Type B pancreatic cell (in vitro differentiated cells): ENCODE data around the gene CAMK2A. TPM values are rescaled to one million over a fixed set of nuclear protein-coding genes. Genes with fewer than 3 reads are reported as not detected.
"Not testable (repeated sequence)": the region's sequence is repeated elsewhere in the genome, so short reads cannot be mapped to it uniquely, and the experiment has no call there.

Source experiments
- DNase-seq: peaks from one replicate; pipeline ENCODE4 v3.0.0; 2021; ENCODE audit warnings: mixed read lengths; ENCODE audit not compliant: unreplicated experiment; ENCODE audit errors: extremely low spot score
- H3K27ac Mint-ChIP-seq: 2 replicates; pipeline ENCODE4 v1.8.0; 2021; ENCODE audit warnings: mild to moderate bottlenecking, mixed read lengths
- H3K27me3 Mint-ChIP-seq: 2 replicates; pipeline ENCODE4 v1.8.0; 2021; ENCODE audit warnings: mixed read lengths
- H3K36me3 Mint-ChIP-seq: 2 replicates; pipeline ENCODE4 v1.8.0; 2021; ENCODE audit warnings: mixed read lengths
- H3K4me1 Mint-ChIP-seq: one replicate; pipeline ENCODE4 v1.8.0; 2021; ENCODE audit warnings: mixed read lengths; ENCODE audit not compliant: unreplicated experiment
- H3K4me3 Mint-ChIP-seq: 2 replicates; pipeline ENCODE4 v1.8.0; 2021; ENCODE audit warnings: mild to moderate bottlenecking, mixed read lengths
- H3K9me3 Mint-ChIP-seq: 2 replicates; pipeline ENCODE4 v1.8.0; 2021; ENCODE audit warnings: mixed read lengths
- total RNA-seq: library from RNA; stranded (reverse); gene quantifications from 2 replicates; pipeline ENCODE4 v1.2.1, GENCODE V29; 2021; ENCODE audit warnings: low replicate concordance
- TF ChIP-seq, protein P1 (sequence below): fragments of 200-600 bp; sonication (generic); conservative IDR thresholded peaks from 2 replicates; pipeline ENCODE4 v1.5.0; 2021; ENCODE audit warnings: antibody characterized with exemption, mild to moderate bottlenecking

CAMK2A gene
- total RNA-seq, 1 donor from 2014 or later, result 3.7 TPM

DNA sequence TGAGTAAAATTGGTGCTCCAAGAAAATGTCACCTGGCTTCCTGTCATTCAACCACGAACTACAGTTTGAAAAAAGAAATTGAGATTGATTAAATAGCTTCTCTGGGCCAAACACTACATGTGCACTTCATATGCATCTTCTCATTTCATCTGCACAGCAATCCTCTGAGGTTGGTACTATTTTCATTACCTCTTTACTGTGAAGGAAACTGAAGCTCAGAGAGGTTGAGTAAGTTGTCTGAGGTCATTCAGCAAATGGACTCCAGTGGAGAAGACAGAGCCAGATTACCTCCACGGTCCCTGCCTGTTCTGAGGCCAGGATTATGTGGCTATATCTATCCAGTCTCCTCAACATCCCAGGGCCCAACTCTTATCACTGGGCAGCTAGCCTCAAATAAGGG is 53.3 kb downstream of the CAMK2A start:
- DNase-seq, result no peak

DNA sequence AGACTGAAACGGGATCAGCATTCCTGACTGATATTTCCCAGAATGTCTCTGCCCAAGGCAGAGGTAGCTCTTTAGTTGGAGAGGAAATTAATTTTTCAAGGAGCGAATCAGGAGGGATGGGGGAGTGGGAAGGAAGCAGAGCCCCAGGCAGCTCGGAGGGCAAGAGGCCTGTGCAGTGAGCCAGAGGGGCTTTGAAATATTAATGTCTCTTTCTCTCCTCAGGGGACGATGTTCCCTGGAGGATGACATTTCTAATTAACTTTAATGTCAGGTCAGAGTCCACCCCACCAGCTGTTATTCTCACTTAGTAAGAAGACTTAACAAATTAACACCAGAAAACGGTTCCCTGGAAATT is 54.1 kb downstream of the CAMK2A start:
- H3K27me3 Mint-ChIP-seq, result no peaks in the 10 kb centered on the region
- H3K4me3 Mint-ChIP-seq, result no peak overlapping the region

More for the DNA sequence above, 53.3 kb downstream of the CAMK2A start:
- no peak overlapping the region for H3K4me3 Mint-ChIP-seq
- no peak overlapping the region for H3K27ac Mint-ChIP-seq
- H3K4me1 Mint-ChIP-seq, result peaks cover 13% of the 10 kb centered on the region
- TF ChIP-seq, protein P1, sequence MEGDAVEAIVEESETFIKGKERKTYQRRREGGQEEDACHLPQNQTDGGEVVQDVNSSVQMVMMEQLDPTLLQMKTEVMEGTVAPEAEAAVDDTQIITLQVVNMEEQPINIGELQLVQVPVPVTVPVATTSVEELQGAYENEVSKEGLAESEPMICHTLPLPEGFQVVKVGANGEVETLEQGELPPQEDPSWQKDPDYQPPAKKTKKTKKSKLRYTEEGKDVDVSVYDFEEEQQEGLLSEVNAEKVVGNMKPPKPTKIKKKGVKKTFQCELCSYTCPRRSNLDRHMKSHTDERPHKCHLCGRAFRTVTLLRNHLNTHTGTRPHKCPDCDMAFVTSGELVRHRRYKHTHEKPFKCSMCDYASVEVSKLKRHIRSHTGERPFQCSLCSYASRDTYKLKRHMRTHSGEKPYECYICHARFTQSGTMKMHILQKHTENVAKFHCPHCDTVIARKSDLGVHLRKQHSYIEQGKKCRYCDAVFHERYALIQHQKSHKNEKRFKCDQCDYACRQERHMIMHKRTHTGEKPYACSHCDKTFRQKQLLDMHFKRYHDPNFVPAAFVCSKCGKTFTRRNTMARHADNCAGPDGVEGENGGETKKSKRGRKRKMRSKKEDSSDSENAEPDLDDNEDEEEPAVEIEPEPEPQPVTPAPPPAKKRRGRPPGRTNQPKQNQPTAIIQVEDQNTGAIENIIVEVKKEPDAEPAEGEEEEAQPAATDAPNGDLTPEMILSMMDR, result no peak
- H3K27me3 Mint-ChIP-seq, result no peaks in the 10 kb centered on the region
- H3K36me3 Mint-ChIP-seq, result no peaks in the 10 kb centered on the region
- no peaks in the 10 kb centered on the region for H3K9me3 Mint-ChIP-seq

DNA sequence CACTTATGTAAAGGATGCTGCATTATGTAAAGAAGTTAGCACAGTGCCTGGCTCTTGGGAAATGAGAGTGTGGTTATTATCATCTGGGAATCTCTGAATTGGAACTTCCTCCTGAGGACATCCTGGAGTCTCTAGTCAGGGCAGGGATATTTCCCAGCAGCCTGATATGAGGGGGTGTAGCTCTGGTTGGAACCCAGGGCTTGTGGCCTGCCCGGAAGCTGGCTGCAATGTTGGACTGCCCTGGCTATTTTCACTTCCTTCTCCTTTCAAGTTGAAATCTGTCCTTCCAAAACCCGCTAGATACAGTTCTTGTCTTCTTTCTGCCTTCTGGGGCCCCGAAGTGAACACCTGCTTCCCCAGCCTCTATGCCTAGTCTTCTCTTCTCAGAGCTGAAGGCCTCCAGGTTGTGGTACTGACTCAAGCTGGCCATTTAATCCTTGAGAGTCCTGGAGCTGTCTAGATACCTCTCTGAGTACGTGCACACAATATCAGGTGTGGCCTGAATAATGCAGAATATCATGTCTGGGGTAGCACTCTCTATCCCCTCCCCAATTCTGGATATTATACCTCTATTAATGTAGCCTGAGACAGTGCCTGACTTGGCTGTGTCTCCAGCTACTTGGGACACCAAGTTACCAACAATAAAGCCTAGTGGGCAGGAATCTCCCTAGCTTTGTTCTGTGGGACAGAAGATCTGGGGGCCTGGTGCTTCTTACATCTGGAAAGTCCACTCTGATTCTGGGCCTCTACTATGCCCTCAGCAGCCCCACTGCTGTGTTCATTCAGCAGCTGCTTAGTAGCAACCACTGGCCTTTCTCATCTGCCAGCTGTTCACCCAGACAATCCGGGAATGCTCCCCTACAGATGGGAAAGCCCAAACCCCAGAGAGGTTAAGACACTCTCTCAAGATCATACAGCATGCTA is 54.7 kb downstream of the CAMK2A start:
- no peak overlapping the region for H3K27ac Mint-ChIP-seq
- no peaks in the 10 kb centered on the region for H3K9me3 Mint-ChIP-seq
- TF ChIP-seq, protein P1, result no peak
- no peaks in the 10 kb centered on the region for H3K36me3 Mint-ChIP-seq
- H3K27me3 Mint-ChIP-seq, result no peaks in the 10 kb centered on the region
- peaks cover 13% of the 10 kb centered on the region for H3K4me1 Mint-ChIP-seq
- H3K4me3 Mint-ChIP-seq, result no peak overlapping the region
- no peak for DNase-seq

More for the DNA sequence above, 54.1 kb downstream of the CAMK2A start:
- no peaks in the 10 kb centered on the region for H3K9me3 Mint-ChIP-seq
- H3K36me3 Mint-ChIP-seq, result no peaks in the 10 kb centered on the region
- H3K27ac Mint-ChIP-seq, result no peak overlapping the region
- no peak for DNase-seq
- TF ChIP-seq, protein P1, result no peak
- H3K4me1 Mint-ChIP-seq, result peaks cover 13% of the 10 kb centered on the region

DNA sequence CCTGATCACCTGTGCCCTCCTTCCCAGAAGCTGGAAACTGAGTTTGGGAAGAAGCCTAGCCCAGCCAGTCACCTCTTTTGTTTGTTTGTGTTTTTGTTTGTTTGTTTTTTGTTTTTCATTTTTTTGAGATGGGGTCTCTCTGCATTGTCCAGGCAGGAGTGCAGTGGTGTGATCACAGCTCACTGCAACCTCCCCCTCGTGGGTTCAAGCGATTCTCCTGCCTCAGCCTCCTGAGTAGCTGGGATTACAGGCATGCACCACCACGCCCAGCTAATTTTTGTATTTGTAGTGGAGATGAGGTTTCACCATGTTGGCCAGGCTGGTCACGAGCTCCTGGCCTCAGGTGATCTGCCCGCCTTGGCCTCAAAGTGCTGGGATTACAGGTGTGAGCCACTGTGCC is 55.9 kb downstream of the CAMK2A start:
- not testable (repeated sequence) for H3K27ac Mint-ChIP-seq, H3K4me3 Mint-ChIP-seq, H3K36me3 Mint-ChIP-seq, H3K9me3 Mint-ChIP-seq, H3K27me3 Mint-ChIP-seq, DNase-seq
- peaks cover 13% of the 10 kb centered on the region for H3K4me1 Mint-ChIP-seq

DNA sequence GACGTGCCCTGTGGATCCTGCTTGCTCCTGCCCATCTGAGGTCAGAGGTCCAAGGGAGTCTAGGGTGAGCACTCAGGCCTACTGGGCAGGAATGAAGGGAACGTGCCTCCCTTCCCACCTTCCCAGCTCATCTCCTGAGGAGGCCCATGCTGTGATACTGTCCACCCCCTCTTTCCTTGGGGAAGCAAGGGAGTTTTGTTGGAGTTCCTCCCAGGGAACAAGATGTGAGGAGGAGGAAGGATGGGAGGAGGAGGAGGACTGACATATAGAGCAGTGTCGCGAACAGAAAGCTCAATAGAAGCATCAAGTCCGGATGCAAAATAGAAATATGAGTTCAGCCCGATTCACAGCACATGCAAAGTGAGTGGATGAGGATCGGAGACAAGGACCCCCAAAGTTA is 58.7 kb downstream of the CAMK2A start:
- Mint-ChIP-seq H3K4me1 (peaks cover 13% of the 10 kb centered on the region), H3K27ac (no peak overlapping the region), H3K4me3 (no peak overlapping the region), H3K36me3 (no peaks in the 10 kb centered on the region), H3K27me3 (no peaks in the 10 kb centered on the region), H3K9me3 (no peaks in the 10 kb centered on the region)
- TF ChIP-seq, protein P1, result no peak
- DNase-seq, result no peak

DNA sequence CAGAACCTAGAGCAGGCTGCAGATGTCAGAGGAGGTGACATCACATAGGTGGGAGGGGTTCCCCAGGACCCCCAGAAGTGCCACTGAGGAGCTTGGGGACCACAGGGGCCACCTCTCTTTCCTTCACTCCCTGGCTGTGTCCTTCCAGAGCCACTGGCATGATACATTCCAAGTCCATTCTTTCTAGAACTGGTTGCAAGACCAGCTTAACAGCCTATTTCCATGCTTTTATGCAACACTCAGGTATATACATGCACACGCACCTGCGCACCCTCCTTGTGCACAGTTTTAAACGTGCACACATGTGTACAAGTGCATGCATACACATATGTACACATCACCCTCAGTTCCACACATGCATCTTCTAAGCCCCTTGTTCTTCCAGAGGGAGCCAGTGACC is 60.0 kb downstream of the CAMK2A start:
- H3K27ac Mint-ChIP-seq, result no peak overlapping the region
- no peaks in the 10 kb centered on the region for H3K27me3 Mint-ChIP-seq
- TF ChIP-seq, protein P1, result no peak
- H3K4me3 Mint-ChIP-seq, result no peak overlapping the region
- peaks cover 2% of the 10 kb centered on the region for H3K4me1 Mint-ChIP-seq
- no peak for DNase-seq
- H3K36me3 Mint-ChIP-seq, result no peaks in the 10 kb centered on the region
- no peaks in the 10 kb centered on the region for H3K9me3 Mint-ChIP-seq
